Limb (tissue), 2 donors: ENCODE measurements around the gene RPL35.

Source experiments
- DNase-seq, 2 donors: peaks; one replicate each; pipeline ENCODE4 v3.0.0-alpha.2; 2016; ENCODE audit errors: extremely low spot score in 2 of 2

The RPL35 gene

GRCh38 chr9:124820698-124821623 is 40.8 kb downstream of the RPL35 start:
- peak; percentile 58 to 73 for DNase-seq

GRCh38 chr9:124818431-124819281 is 43.1 kb downstream of the RPL35 start:
- no peak for DNase-seq

- DNase-seq = no peak
Observed at GRCh38 chr9:124815601-124816000, 46.2 kb downstream of the RPL35 start.

- no peak for DNase-seq
Observed at GRCh38 chr9:124814164-124814535, 47.6 kb downstream of the RPL35 start.

- DNase-seq = no peak
Observed at GRCh38 chr9:124813501-124814163, 48.1 kb downstream of the RPL35 start.

- no peak for DNase-seq
Observed at GRCh38 chr9:124813041-124813440, 48.7 kb downstream of the RPL35 start.

- peak in 1 of 2 donors; percentile 54 for DNase-seq
Observed at GRCh38 chr9:124812441-124812876, 49.3 kb downstream of the RPL35 start.

GRCh38 chr9:124810663-124811355 is 50.9 kb downstream of the RPL35 start:
- DNase-seq = peak; percentile 67 to 74

- no peak for DNase-seq
Observed at GRCh38 chr9:124809741-124810500, 51.8 kb downstream of the RPL35 start.

GRCh38 chr9:124809211-124809610 is 52.5 kb downstream of the RPL35 start:
- DNase-seq = no peak

GRCh38 chr9:124808246-124808956 is 53.4 kb downstream of the RPL35 start:
- DNase-seq = no peak
